ENCODE data around the gene MIER2. TPM values are rescaled to one million over a fixed set of nuclear protein-coding genes. Genes with fewer than 3 reads are reported as not detected.

The MIER2 gene
- total RNA-seq, 1 donor from 2014 or later = 39.4 TPM

DNA sequence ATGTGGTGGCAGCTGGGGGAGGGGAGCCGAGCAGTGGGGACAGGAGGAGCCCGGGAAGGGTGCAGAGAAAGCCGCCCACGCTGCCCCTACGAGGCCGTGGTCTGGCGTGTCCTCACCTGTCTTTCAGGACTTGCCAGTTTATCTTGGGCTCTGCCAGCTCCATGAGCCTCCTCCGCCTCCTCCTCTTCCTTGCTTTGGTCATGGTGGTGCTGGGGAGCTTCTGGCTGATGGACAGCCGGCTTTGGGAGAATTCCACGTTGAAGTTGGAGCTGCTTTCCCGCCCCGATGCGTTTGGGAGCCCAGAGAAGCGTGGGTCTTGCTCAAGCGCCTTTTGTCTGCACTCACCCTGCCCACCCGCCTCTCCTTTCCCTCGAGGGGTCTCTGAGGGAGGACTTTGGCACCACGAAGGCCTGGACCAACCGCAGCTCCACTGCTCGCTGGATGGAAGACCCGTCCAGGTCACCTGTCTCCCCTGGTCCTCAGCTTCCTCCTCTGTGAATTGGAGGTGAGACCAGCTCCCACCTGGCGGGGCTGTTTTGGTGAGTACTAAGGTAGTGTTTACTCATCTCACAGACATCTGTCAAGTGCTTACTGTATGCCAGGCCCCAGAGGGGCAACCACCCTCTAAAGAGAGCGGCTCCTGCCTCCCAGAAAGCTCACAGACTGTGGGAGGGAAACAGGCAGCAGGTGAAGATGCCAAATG is 29.7 kb upstream of the MIER2 start:
- no peaks in the 10 kb centered on the region for H3K36me3 ChIP-seq
- no peaks in the 10 kb centered on the region for H3K9me3 ChIP-seq
- H3K4me3 ChIP-seq = no peak overlapping the region
- intact Hi-C loops (cut with DNase I) = no loop called here
- no peak overlapping the region for H3K27ac ChIP-seq
- peaks cover 7% of the 10 kb centered on the region for H3K4me1 ChIP-seq
- no peak for ATAC-seq
- TF ChIP-seq, protein P1, sequence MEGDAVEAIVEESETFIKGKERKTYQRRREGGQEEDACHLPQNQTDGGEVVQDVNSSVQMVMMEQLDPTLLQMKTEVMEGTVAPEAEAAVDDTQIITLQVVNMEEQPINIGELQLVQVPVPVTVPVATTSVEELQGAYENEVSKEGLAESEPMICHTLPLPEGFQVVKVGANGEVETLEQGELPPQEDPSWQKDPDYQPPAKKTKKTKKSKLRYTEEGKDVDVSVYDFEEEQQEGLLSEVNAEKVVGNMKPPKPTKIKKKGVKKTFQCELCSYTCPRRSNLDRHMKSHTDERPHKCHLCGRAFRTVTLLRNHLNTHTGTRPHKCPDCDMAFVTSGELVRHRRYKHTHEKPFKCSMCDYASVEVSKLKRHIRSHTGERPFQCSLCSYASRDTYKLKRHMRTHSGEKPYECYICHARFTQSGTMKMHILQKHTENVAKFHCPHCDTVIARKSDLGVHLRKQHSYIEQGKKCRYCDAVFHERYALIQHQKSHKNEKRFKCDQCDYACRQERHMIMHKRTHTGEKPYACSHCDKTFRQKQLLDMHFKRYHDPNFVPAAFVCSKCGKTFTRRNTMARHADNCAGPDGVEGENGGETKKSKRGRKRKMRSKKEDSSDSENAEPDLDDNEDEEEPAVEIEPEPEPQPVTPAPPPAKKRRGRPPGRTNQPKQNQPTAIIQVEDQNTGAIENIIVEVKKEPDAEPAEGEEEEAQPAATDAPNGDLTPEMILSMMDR (IDR thresholded peaks at IDR 0.05) = no peak
- DNase-seq = no peak
- H3K27me3 ChIP-seq (ENCODE audit: low read depth) = peaks cover 29% of the 10 kb centered on the region

DNA sequence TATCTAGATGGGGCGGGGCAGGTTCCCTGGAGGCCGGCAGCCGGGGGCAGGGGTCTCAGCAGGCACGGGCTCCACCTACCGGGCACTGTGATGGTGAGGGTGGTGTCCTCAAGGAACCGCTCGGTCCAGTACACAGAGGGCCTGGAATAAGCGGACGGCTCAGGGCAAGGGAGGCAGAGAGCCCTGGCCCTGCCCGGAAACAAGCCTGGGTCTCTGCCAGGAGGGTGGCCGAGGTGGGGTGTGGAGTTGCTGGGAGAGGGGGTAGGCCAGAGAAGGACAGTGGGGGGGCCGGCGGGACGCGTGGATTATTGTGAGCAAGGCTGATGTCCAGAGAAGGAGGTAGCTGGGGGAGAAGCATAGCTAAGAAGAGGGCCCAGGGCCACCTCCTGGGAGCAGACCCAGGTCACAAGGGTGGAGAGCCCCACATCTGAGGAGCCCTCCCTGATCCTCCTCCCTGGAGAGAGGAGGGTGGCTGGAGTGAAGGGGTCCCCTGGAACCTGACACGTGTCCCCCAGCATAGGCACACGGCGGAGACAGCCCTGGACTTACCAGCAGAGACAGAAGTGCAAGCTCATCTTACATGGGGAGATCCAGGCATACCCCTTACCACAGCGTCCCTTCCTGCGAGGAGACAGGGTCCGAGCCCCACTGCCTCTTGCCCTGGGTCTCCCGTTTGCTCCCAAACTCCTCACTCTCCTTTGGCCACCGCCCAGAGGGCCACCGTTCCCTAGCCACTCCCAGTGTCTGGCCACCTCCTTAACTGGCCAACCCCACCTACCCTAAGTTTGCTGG is 29.0 kb upstream of the MIER2 start:
- Histone ChIP-seq H3K9me3 (no peaks in the 10 kb centered on the region), H3K27ac (no peak overlapping the region), H3K27me3 (ENCODE audit: low read depth) (peaks cover 29% of the 10 kb centered on the region), H3K36me3 (no peaks in the 10 kb centered on the region), H3K4me1 (peaks cover 7% of the 10 kb centered on the region), H3K4me3 (no peak overlapping the region)
- intact Hi-C loops (cut with DNase I) = no loop called here
- TF ChIP-seq, protein P1 (IDR thresholded peaks at IDR 0.05) = no peak
- ATAC-seq = peak; percentile 17 to 30
- DNase-seq = no peak

DNA sequence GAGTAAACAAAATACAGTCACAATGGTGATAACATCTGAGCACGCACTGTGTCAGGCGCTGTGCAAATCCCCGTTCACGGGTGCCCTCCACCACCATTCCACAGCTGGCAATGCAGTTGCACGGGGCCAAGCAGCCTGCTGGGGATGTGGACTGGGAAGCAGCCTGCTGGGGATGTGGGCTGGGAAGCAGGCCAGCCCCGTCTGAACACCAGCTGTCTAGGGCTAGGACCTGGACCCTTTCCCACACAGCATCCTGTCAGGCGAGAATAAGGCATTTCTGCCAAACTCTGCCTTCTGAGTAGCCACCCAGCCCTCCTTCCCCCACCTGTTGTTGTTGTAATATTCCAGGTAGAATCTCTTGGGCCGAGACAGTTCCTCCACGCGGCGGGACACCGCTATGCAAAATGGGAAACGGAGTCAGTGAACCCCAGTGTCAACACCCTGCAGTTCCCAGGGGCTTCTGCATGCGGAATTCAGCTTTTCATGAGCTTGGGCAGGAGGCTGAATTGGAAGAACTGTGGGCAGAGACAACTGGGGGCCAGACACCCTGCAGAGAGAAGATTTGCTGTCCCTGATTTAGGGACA is 27.8 kb upstream of the MIER2 start:
- ATAC-seq = peak; percentile 42 to 51
- no peak for DNase-seq
- TF ChIP-seq, protein P1 (IDR thresholded peaks at IDR 0.05) = no peak

DNA sequence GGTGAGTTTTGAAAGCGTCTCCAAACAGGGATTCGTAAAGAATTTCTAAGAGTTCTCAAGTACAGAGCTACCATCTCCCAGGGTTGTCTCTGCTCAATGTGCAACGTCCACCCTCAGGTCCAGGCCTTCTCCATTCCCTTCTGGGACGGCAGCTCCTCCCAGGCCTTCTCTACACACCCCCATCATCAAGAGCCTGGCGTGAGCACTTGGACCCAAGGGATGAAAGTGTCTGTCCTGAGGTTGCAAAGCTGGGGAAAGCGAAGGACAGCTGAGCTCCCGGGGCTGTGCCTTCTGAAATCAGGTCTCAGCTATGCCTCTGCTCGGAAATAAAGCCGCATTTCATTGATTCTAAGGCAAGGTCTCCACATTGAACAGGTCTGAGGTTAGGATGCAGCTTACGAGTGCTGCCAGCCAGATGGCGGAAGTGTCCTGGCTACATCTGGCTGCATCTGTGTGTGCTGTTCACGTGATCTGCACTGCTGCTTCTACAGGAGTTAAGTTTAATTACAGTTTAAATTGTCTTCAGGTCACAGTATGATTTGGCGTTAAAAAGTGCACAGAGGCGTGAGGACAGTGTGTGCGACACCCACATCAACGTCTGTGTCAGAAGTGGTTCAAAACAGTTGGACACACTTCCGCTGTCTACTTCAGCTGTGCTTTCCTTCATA is 27.0 kb upstream of the MIER2 start:
- Histone ChIP-seq H3K4me3 (no peak overlapping the region), H3K27me3 (ENCODE audit: low read depth) (peaks cover 29% of the 10 kb centered on the region), H3K36me3 (no peaks in the 10 kb centered on the region), H3K27ac (no peak overlapping the region), H3K9me3 (no peaks in the 10 kb centered on the region), H3K4me1 (peaks cover 7% of the 10 kb centered on the region)
- TF ChIP-seq, protein P1 (IDR thresholded peaks at IDR 0.05) = no peak
- ATAC-seq = no peak
- intact Hi-C loops (cut with DNase I) = no loop called here
- no peak for DNase-seq

More for the DNA sequence above, 27.8 kb upstream of the MIER2 start:
- Histone ChIP-seq H3K27me3 (ENCODE audit: low read depth) (peaks cover 29% of the 10 kb centered on the region), H3K4me3 (no peak overlapping the region), H3K27ac (no peak overlapping the region), H3K4me1 (peaks cover 7% of the 10 kb centered on the region), H3K9me3 (no peaks in the 10 kb centered on the region), H3K36me3 (no peaks in the 10 kb centered on the region)
- intact Hi-C loops (cut with DNase I) = no loop called here

GRCh38 chr19:370641-371330 is 26.2 kb upstream of the MIER2 start:
- Histone ChIP-seq H3K36me3 (no peaks in the 10 kb centered on the region), H3K9me3 (no peaks in the 10 kb centered on the region), H3K4me3 (no peak overlapping the region), H3K27me3 (ENCODE audit: low read depth) (peaks cover 29% of the 10 kb centered on the region), H3K27ac (no peak overlapping the region), H3K4me1 (peaks cover 7% of the 10 kb centered on the region)
- TF ChIP-seq, protein P1 (IDR thresholded peaks at IDR 0.05) = no peak
- intact Hi-C loops (cut with DNase I) = no loop called here
- DNase-seq (no peak), ATAC-seq (no peak)

All from lower lobe of right lung (tissue), 2 donors.